Aorta (tissue), 5 donors: ENCODE data around the gene ELFN2. TPM values are rescaled to one million over a fixed set of nuclear protein-coding genes. Genes with fewer than 3 reads are reported as not detected.
"Not testable (repeated sequence)": the region's sequence is repeated elsewhere in the genome, so short reads cannot be mapped to it uniquely, and the experiment has no call there.

ENCODE experiments used
- ATAC-seq: fragments of 200-7000 bp; cut with Tn5 transposase; one replicate; pipeline ENCODE4 v1.9.1; 2022; ENCODE audit warnings: moderate library complexity; ENCODE audit not compliant: low FRiP score
- DNase-seq, 2 donors: peaks; one replicate each; pipeline ENCODE4 v3.0.0-alpha.2; 2020
- H3K27ac ChIP-seq, 2 donors: one replicate each; pipeline ENCODE4 v1.5.1; 2013; ENCODE audit warnings: low read length in 2 of 2, mild to moderate bottlenecking in 2 of 2, moderate library complexity in 2 of 2, control low read depth in 1 of 2, inconsistent platforms in 1 of 2, low read depth in 1 of 2
- H3K27me3 ChIP-seq, 2 donors: one replicate each; pipeline ENCODE4 v1.6.1; 2013; ENCODE audit warnings: control low read depth in 1 of 2, low read length in 1 of 2, mild to moderate bottlenecking in 1 of 2, moderate library complexity in 1 of 2; ENCODE audit not compliant: insufficient read depth in 2 of 2, control insufficient read depth in 1 of 2
- H3K36me3 ChIP-seq, 2 donors: one replicate each; pipeline ENCODE4 v1.6.1; 2013; ENCODE audit warnings: control low read depth in 1 of 2, low read length in 1 of 2, mild to moderate bottlenecking in 1 of 2; ENCODE audit not compliant: insufficient read depth in 2 of 2, control insufficient read depth in 1 of 2
- H3K4me1 ChIP-seq, 2 donors: one replicate each; pipeline ENCODE4 v1.6.1; 2013; ENCODE audit warnings: low read length in 2 of 2, control low read depth in 1 of 2, mild to moderate bottlenecking in 1 of 2, moderate library complexity in 1 of 2; ENCODE audit not compliant: insufficient read depth in 2 of 2, control insufficient read depth in 1 of 2
- H3K4me3 ChIP-seq, 2 donors: one replicate each; pipeline ENCODE4 v1.5.1; 2013; ENCODE audit warnings: low read length in 2 of 2, control low read depth in 1 of 2, mild to moderate bottlenecking in 1 of 2
- H3K9me3 ChIP-seq: one replicate; pipeline ENCODE4 v1.6.1; 2013; ENCODE audit warnings: mild to moderate bottlenecking, low read length; ENCODE audit not compliant: control insufficient read depth
- WGBS, 2 donors: extraction: QIAGEN DNeasy Blood & Tissue Kit; methylation state at CpG; one replicate each; pipeline ENCODE4 v1.1.7; 2013; 5-methylcytosine and 5-hydroxymethylcytosine counted together
- intact Hi-C, 2 donors: fragments of 100-400 bp; cut with DNase I; formaldehyde crosslinking; loops; one replicate each; pipeline versions ENCODE4 v1.14.2 to v1.15.0; 2022
- polyA plus RNA-seq, 2 donors: library from polyadenylated mRNA; stranded (reverse); fragments of 200-250 nt; gene quantifications; one replicate each; pipeline ENCODE4 v1.2.3, GENCODE V29; 2013
- total RNA-seq, 2 donors: library from RNA; stranded (reverse); fragmentation: NEBNext Ultra II Directional; extraction: Animal tissue kit (Norgen Biotek cat#: 25700); gene quantifications; one replicate each; pipeline ENCODE4 v1.2.1, GENCODE V29; 2021
- donor health status: healthy with polysubstance abuse.
- donor health status: Bipolar disorder and iron deficiency.
- donor health status: DM: no; HTN: no; CAD: no.
- donor health status: DM: no; HTN: no; CAD: no.
- donor health status: DM: yes; HTN: yes; CAD: no.

The ELFN2 gene
- total and polyA plus RNA-seq, 4 donors: 0.06 to 0.24 TPM; not detected in 2

GRCh38 chr22:37469416-37470086 lies 42.3 kb upstream of the ELFN2 start:
- Histone ChIP-seq H3K27ac (no peak overlapping the region), H3K4me1 (no peaks in the 10 kb centered on the region), H3K4me3 (no peak overlapping the region), H3K9me3 (peaks cover 2% of the 10 kb centered on the region), H3K27me3 (no peaks in the 10 kb centered on the region), H3K36me3 (no peaks in the 10 kb centered on the region)
- ATAC-seq (no peak), DNase-seq (no peak)
- WGBS, 2 donors: 69 to 70% methylated on average over 8 of the region's 8 CpGs
- intact Hi-C loops: no loop called here

DNA sequence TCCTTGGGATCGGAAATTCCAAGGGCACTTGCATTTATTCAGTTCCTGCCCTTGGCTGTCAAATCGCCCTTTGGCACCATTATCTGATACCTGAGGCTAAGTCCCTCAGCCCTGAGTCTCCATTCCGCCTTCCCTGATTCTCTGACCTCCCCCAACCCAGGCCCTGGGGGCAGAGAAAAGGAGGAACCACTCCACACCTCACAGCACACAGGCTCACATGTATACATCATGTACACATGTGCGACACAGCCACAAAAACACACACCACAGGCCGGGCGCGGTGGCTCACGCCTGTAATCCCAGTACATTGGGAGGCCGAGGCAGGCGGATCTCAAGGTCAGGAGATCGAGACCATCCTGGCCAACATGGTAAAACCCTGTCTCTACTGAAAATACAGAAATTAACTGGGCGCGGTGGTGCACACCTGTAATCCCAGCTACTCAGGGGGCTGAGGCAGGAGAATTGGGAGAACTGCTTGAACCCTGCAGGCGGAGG lies 41.0 kb upstream of the ELFN2 start:
- ATAC-seq, H3K36me3 ChIP-seq, H3K27ac ChIP-seq, H3K9me3 ChIP-seq, H3K27me3 ChIP-seq, H3K4me3 ChIP-seq, H3K4me1 ChIP-seq, DNase-seq, intact Hi-C loops: not testable (repeated sequence)
- WGBS, 2 donors: 85 to 86% methylated on average over 14 of the region's 14 CpGs

GRCh38 chr22:37467391-37467955 lies 40.2 kb upstream of the ELFN2 start:
- intact Hi-C loops: no loop called here

DNA sequence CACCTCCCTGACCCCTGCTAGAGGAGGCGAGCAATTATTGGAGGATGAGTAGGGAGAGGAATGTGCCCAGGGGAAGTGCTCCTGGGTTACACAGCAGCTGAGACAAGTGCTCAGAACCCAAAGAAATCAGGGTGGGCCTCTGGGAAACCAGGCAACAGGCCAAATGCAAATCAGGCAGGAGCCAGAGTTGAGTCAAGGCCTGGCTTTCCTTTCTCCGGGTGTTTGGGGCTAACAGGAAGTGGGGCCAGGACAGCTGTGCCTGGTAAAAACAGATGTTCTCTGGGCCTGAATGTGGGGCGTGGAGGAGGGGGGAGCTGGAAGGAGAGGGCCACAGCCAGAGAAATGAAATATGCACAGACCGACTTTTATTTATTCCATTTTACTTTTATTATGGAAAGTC lies 36.9 kb upstream of the ELFN2 start:
- Histone ChIP-seq H3K4me1 (no peaks in the 10 kb centered on the region), H3K4me3 (no peak overlapping the region), H3K36me3 (no peaks in the 10 kb centered on the region), H3K27ac (no peak overlapping the region), H3K9me3 (peaks cover 2% of the 10 kb centered on the region), H3K27me3 (no peaks in the 10 kb centered on the region)
- WGBS, 2 donors: 29 to 45% methylated on average over 4 of the region's 4 CpGs
- DNase-seq: no peak
- intact Hi-C loops: no loop called here
- no peak for ATAC-seq

More at GRCh38 chr22:37467391-37467955, 40.2 kb upstream of the ELFN2 start:
- Histone ChIP-seq H3K9me3 (peaks cover 2% of the 10 kb centered on the region), H3K27me3 (no peaks in the 10 kb centered on the region), H3K27ac (no peak overlapping the region), H3K4me1 (no peaks in the 10 kb centered on the region), H3K36me3 (no peaks in the 10 kb centered on the region), H3K4me3 (no peak overlapping the region)
- DNase-seq (no peak), ATAC-seq (no peak)
- 46% methylated on average over 14 of the region's 14 CpGs for WGBS, 2 donors

DNA sequence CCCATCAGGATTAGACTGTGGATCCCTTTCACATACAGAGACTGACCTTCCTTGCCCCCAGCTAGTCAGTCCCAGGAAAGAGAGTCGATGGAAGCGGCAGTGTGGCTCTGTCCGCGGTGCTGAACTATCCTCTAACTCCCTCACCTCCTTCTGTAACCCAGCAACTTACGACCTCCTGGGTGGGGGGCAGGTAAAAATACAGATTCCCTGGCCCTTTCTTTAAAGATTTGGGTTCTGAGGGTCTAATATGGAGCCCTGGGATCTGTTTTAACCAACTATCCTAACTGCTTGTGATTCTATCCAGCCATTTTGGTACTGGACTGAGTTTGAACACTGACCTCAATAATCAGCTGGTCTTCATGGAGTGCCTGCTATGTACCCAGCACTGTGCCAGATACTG lies 35.7 kb upstream of the ELFN2 start:
- Histone ChIP-seq H3K27me3 (no peaks in the 10 kb centered on the region), H3K36me3 (no peaks in the 10 kb centered on the region), H3K4me3 (no peak overlapping the region), H3K27ac (no peak overlapping the region), H3K9me3 (peaks cover 2% of the 10 kb centered on the region), H3K4me1 (no peaks in the 10 kb centered on the region)
- ATAC-seq (no peak), DNase-seq (no peak)
- 4 to 7% methylated on average over 5 of the region's 5 CpGs for WGBS, 2 donors
- intact Hi-C loops: no loop called here

- Histone ChIP-seq H3K36me3 (no peaks in the 10 kb centered on the region), H3K4me3 (no peak overlapping the region), H3K9me3 (peaks cover 2% of the 10 kb centered on the region), H3K4me1 (no peaks in the 10 kb centered on the region), H3K27me3 (no peaks in the 10 kb centered on the region), H3K27ac (no peak overlapping the region)
- DNase-seq (no peak), ATAC-seq (no peak)
- intact Hi-C loops: no loop called here
- 70 to 76% methylated on average over 5 of the region's 5 CpGs for WGBS, 2 donors
Observed at GRCh38 chr22:37462436-37462835, 35.2 kb upstream of the ELFN2 start.

GRCh38 chr22:37461961-37462360 lies 34.7 kb upstream of the ELFN2 start:
- Histone ChIP-seq H3K36me3 (no peaks in the 10 kb centered on the region), H3K9me3 (peaks cover 2% of the 10 kb centered on the region), H3K4me3 (no peak overlapping the region), H3K4me1 (no peaks in the 10 kb centered on the region), H3K27me3 (no peaks in the 10 kb centered on the region), H3K27ac (no peak overlapping the region)
- intact Hi-C loops: no loop called here
- peak; percentile 36 for ATAC-seq
- 33 to 37% methylated on average over 6 of the region's 6 CpGs for WGBS, 2 donors
- DNase-seq: no peak

- Histone ChIP-seq H3K4me3 (no peak overlapping the region), H3K27ac (no peak overlapping the region), H3K27me3 (no peaks in the 10 kb centered on the region), H3K4me1 (no peaks in the 10 kb centered on the region), H3K9me3 (peaks cover 2% of the 10 kb centered on the region), H3K36me3 (no peaks in the 10 kb centered on the region)
- intact Hi-C loops: no loop called here
- no peak for ATAC-seq
- 65 to 76% methylated on average over 3 of the region's 3 CpGs for WGBS, 2 donors
- DNase-seq: no peak
Observed at GRCh38 chr22:37460684-37461083, 33.4 kb upstream of the ELFN2 start.

GRCh38 chr22:37459206-37459605 lies 31.9 kb upstream of the ELFN2 start:
- 41 to 42% methylated on average over 9 of the region's 9 CpGs for WGBS, 2 donors

More at GRCh38 chr22:37459206-37459605, 31.9 kb upstream of the ELFN2 start:
- Histone ChIP-seq H3K36me3 (no peaks in the 10 kb centered on the region), H3K27ac (no peak overlapping the region), H3K9me3 (no peaks in the 10 kb centered on the region), H3K4me3 (no peak overlapping the region), H3K4me1 (no peaks in the 10 kb centered on the region), H3K27me3 (no peaks in the 10 kb centered on the region)
- ATAC-seq (no peak), DNase-seq (no peak)
- intact Hi-C loops: no loop called here
